Measurements from ENCODE around the gene HRH4. TPM values are rescaled to one million over a fixed set of nuclear protein-coding genes. Genes with fewer than 3 reads are reported as not detected.

The HRH4 gene
- total and polyA plus RNA-seq, 2 donors = 0.05 to 0.24 TPM

GRCh38 chr18:24474406-24474805, 14.0 kb downstream of the HRH4 start:
- H3K4me3 ChIP-seq (ENCODE audit: low read length in 2 of 2) = no peak overlapping the region
- H3K27ac ChIP-seq (ENCODE audit: low read depth in 1 of 2, low read length in 1 of 2) = no peak overlapping the region
- no peaks in the 10 kb centered on the region for H3K4me1 ChIP-seq (ENCODE audit: control insufficient read depth in 2 of 2, insufficient read depth in 2 of 2, low read length in 2 of 2)
- H3K27me3 ChIP-seq (ENCODE audit: control insufficient read depth in 2 of 2, insufficient read depth in 1 of 2, low read length in 1 of 2) = no peaks in the 10 kb centered on the region
- H3K36me3 ChIP-seq (ENCODE audit: control insufficient read depth in 2 of 2, insufficient read depth in 2 of 2, low read length in 1 of 2) = no peaks in the 10 kb centered on the region
- WGBS = 93% methylated on average over 2 of the region's 2 CpGs
- DNase-seq (ENCODE audit: low read depth in 6 of 9, low spot score in 9 of 9) = no peak
- no peaks in the 10 kb centered on the region for H3K9me3 ChIP-seq (ENCODE audit: control insufficient read depth in 2 of 2, insufficient read depth in 1 of 2, low read length in 1 of 2)

GRCh38 chr18:24475926-24476589, 15.6 kb downstream of the HRH4 start:
- WGBS = 58% methylated on average over 6 of the region's 6 CpGs
- peak in 1 of 9 donors; percentile 12 for DNase-seq (ENCODE audit: low read depth in 6 of 9, low spot score in 9 of 9)
- Histone ChIP-seq H3K9me3 (ENCODE audit: control insufficient read depth in 2 of 2, insufficient read depth in 1 of 2, low read length in 1 of 2) (no peaks in the 10 kb centered on the region), H3K27ac (ENCODE audit: low read depth in 1 of 2, low read length in 1 of 2) (no peak overlapping the region), H3K36me3 (ENCODE audit: control insufficient read depth in 2 of 2, insufficient read depth in 2 of 2, low read length in 1 of 2) (no peaks in the 10 kb centered on the region), H3K4me1 (ENCODE audit: control insufficient read depth in 2 of 2, insufficient read depth in 2 of 2, low read length in 2 of 2) (no peaks in the 10 kb centered on the region), H3K27me3 (ENCODE audit: control insufficient read depth in 2 of 2, insufficient read depth in 1 of 2, low read length in 1 of 2) (no peaks in the 10 kb centered on the region), H3K4me3 (ENCODE audit: low read length in 2 of 2) (no peak overlapping the region)

GRCh38 chr18:24479371-24479770, 18.9 kb downstream of the HRH4 start:
- no peaks in the 10 kb centered on the region for H3K27me3 ChIP-seq (ENCODE audit: control insufficient read depth in 2 of 2, insufficient read depth in 1 of 2, low read length in 1 of 2)
- no peak for DNase-seq (ENCODE audit: low read depth in 6 of 9, low spot score in 9 of 9)
- H3K4me3 ChIP-seq (ENCODE audit: low read length in 2 of 2) = no peak overlapping the region
- no peaks in the 10 kb centered on the region for H3K36me3 ChIP-seq (ENCODE audit: control insufficient read depth in 2 of 2, insufficient read depth in 2 of 2, low read length in 1 of 2)
- H3K4me1 ChIP-seq (ENCODE audit: control insufficient read depth in 2 of 2, insufficient read depth in 2 of 2, low read length in 2 of 2) = no peaks in the 10 kb centered on the region
- no peaks in the 10 kb centered on the region for H3K9me3 ChIP-seq (ENCODE audit: control insufficient read depth in 2 of 2, insufficient read depth in 1 of 2, low read length in 1 of 2)
- H3K27ac ChIP-seq (ENCODE audit: low read depth in 1 of 2, low read length in 1 of 2) = no peak overlapping the region
- WGBS = 89% methylated on average over 7 of the region's 7 CpGs

GRCh38 chr18:24482821-24483220, 22.4 kb downstream of the HRH4 start:
- peaks cover 0 to 2% of the 10 kb centered on the region in 2 donors for H3K27me3 ChIP-seq (ENCODE audit: control insufficient read depth in 2 of 2, insufficient read depth in 1 of 2, low read length in 1 of 2)
- no peak overlapping the region for H3K4me3 ChIP-seq (ENCODE audit: low read length in 2 of 2)
- no peaks in the 10 kb centered on the region for H3K36me3 ChIP-seq (ENCODE audit: control insufficient read depth in 2 of 2, insufficient read depth in 2 of 2, low read length in 1 of 2)
- no peaks in the 10 kb centered on the region for H3K4me1 ChIP-seq (ENCODE audit: control insufficient read depth in 2 of 2, insufficient read depth in 2 of 2, low read length in 2 of 2)
- WGBS = 97% methylated on average over 5 of the region's 5 CpGs
- H3K27ac ChIP-seq (ENCODE audit: low read depth in 1 of 2, low read length in 1 of 2) = no peak overlapping the region
- DNase-seq (ENCODE audit: low read depth in 6 of 9, low spot score in 9 of 9) = no peak
- H3K9me3 ChIP-seq (ENCODE audit: control insufficient read depth in 2 of 2, insufficient read depth in 1 of 2, low read length in 1 of 2) = no peaks in the 10 kb centered on the region

GRCh38 chr18:24485681-24486080, 25.2 kb downstream of the HRH4 start:
- Histone ChIP-seq H3K9me3 (ENCODE audit: control insufficient read depth in 2 of 2, insufficient read depth in 1 of 2, low read length in 1 of 2) (no peaks in the 10 kb centered on the region), H3K27ac (ENCODE audit: low read depth in 1 of 2, low read length in 1 of 2) (no peak overlapping the region), H3K27me3 (ENCODE audit: control insufficient read depth in 2 of 2, insufficient read depth in 1 of 2, low read length in 1 of 2) (peaks cover 0 to 2% of the 10 kb centered on the region in 2 donors), H3K36me3 (ENCODE audit: control insufficient read depth in 2 of 2, insufficient read depth in 2 of 2, low read length in 1 of 2) (no peaks in the 10 kb centered on the region), H3K4me1 (ENCODE audit: control insufficient read depth in 2 of 2, insufficient read depth in 2 of 2, low read length in 2 of 2) (no peaks in the 10 kb centered on the region), H3K4me3 (ENCODE audit: low read length in 2 of 2) (no peak overlapping the region)
- DNase-seq (ENCODE audit: low read depth in 6 of 9, low spot score in 9 of 9) = no peak
- WGBS = 98% methylated on average over 3 of the region's 3 CpGs

- 81% methylated on average over 9 of the region's 9 CpGs for WGBS
- Histone ChIP-seq H3K9me3 (ENCODE audit: control insufficient read depth in 2 of 2, insufficient read depth in 1 of 2, low read length in 1 of 2) (no peaks in the 10 kb centered on the region), H3K36me3 (ENCODE audit: control insufficient read depth in 2 of 2, insufficient read depth in 2 of 2, low read length in 1 of 2) (no peaks in the 10 kb centered on the region), H3K27me3 (ENCODE audit: control insufficient read depth in 2 of 2, insufficient read depth in 1 of 2, low read length in 1 of 2) (peaks cover 0 to 2% of the 10 kb centered on the region in 2 donors), H3K4me1 (ENCODE audit: control insufficient read depth in 2 of 2, insufficient read depth in 2 of 2, low read length in 2 of 2) (peaks cover under 1 to 1% of the 10 kb centered on the region in 2 donors), H3K4me3 (ENCODE audit: low read length in 2 of 2) (no peak overlapping the region), H3K27ac (ENCODE audit: low read depth in 1 of 2, low read length in 1 of 2) (no peak overlapping the region)
- DNase-seq (ENCODE audit: low read depth in 6 of 9, low spot score in 9 of 9) = no peak
Measured at GRCh38 chr18:24486684-24487083, 26.2 kb downstream of the HRH4 start.

- Histone ChIP-seq H3K36me3 (ENCODE audit: control insufficient read depth in 2 of 2, insufficient read depth in 2 of 2, low read length in 1 of 2) (no peaks in the 10 kb centered on the region), H3K27ac (ENCODE audit: low read depth in 1 of 2, low read length in 1 of 2) (no peak overlapping the region), H3K27me3 (ENCODE audit: control insufficient read depth in 2 of 2, insufficient read depth in 1 of 2, low read length in 1 of 2) (peaks cover 0 to 2% of the 10 kb centered on the region in 2 donors), H3K4me1 (ENCODE audit: control insufficient read depth in 2 of 2, insufficient read depth in 2 of 2, low read length in 2 of 2) (peaks cover 6 to 10% of the 10 kb centered on the region in 2 donors), H3K4me3 (ENCODE audit: low read length in 2 of 2) (no peak overlapping the region), H3K9me3 (ENCODE audit: control insufficient read depth in 2 of 2, insufficient read depth in 1 of 2, low read length in 1 of 2) (no peaks in the 10 kb centered on the region)
- peak in 7 of 9 donors; percentile 13 to 75 (median 47) for DNase-seq (ENCODE audit: low read depth in 6 of 9, low spot score in 9 of 9)
- WGBS = 54% methylated on average over 7 of the region's 7 CpGs
Measured at GRCh38 chr18:24488824-24489493, 28.5 kb downstream of the HRH4 start.

- Histone ChIP-seq H3K36me3 (ENCODE audit: control insufficient read depth in 2 of 2, insufficient read depth in 2 of 2, low read length in 1 of 2) (no peaks in the 10 kb centered on the region), H3K9me3 (ENCODE audit: control insufficient read depth in 2 of 2, insufficient read depth in 1 of 2, low read length in 1 of 2) (no peaks in the 10 kb centered on the region), H3K4me1 (ENCODE audit: control insufficient read depth in 2 of 2, insufficient read depth in 2 of 2, low read length in 2 of 2) (peaks cover 6 to 10% of the 10 kb centered on the region in 2 donors), H3K27ac (ENCODE audit: low read depth in 1 of 2, low read length in 1 of 2) (no peak overlapping the region), H3K27me3 (ENCODE audit: control insufficient read depth in 2 of 2, insufficient read depth in 1 of 2, low read length in 1 of 2) (peaks cover 0 to 2% of the 10 kb centered on the region in 2 donors), H3K4me3 (ENCODE audit: low read length in 2 of 2) (no peak overlapping the region)
- DNase-seq (ENCODE audit: low read depth in 6 of 9, low spot score in 9 of 9) = no peak
- WGBS = 82% methylated on average over 4 of the region's 4 CpGs
Measured at GRCh38 chr18:24490539-24490938, 30.1 kb downstream of the HRH4 start.

- H3K4me1 ChIP-seq (ENCODE audit: control insufficient read depth in 2 of 2, insufficient read depth in 2 of 2, low read length in 2 of 2) = peaks cover 6 to 10% of the 10 kb centered on the region in 2 donors
- no peaks in the 10 kb centered on the region for H3K27me3 ChIP-seq (ENCODE audit: control insufficient read depth in 2 of 2, insufficient read depth in 1 of 2, low read length in 1 of 2)
- H3K27ac ChIP-seq (ENCODE audit: low read depth in 1 of 2, low read length in 1 of 2) = no peak overlapping the region
- H3K36me3 ChIP-seq (ENCODE audit: control insufficient read depth in 2 of 2, insufficient read depth in 2 of 2, low read length in 1 of 2) = no peaks in the 10 kb centered on the region
- WGBS = 74% methylated on average over 21 of the region's 21 CpGs
- no peak overlapping the region for H3K4me3 ChIP-seq (ENCODE audit: low read length in 2 of 2)
- no peaks in the 10 kb centered on the region for H3K9me3 ChIP-seq (ENCODE audit: control insufficient read depth in 2 of 2, insufficient read depth in 1 of 2, low read length in 1 of 2)
- DNase-seq (ENCODE audit: low read depth in 6 of 9, low spot score in 9 of 9) = peak in 5 of 9 donors; percentile 14 to 68 (median 34)
Measured at GRCh38 chr18:24491927-24492834, 31.7 kb downstream of the HRH4 start.

Measured in thymus (tissue), 11 donors.